Fibroblast of lung (primary cell): Measurements from ENCODE around the gene RAPGEF4.

Experiments
- EZH2 ChIP-seq: IDR thresholded peaks from 2 replicates; pipeline ENCODE4 v1.5.1; 2012; ENCODE audit warnings: low read length, control low read depth, mild to moderate bottlenecking; ENCODE audit errors: missing control alignments
- TF ChIP-seq, protein P1 (sequence below), 2 donors: IDR thresholded peaks in 1 of 2; conservative IDR thresholded peaks in 1 of 2; 1 replicate in 1 of 2; 2 replicates in 1 of 2; pipeline ENCODE4 v1.5.1; 2011 to 2012; ENCODE audit warnings: low read length in 2 of 2, control low read depth in 1 of 2, inconsistent platforms in 1 of 2, low read depth in 1 of 2, mild to moderate bottlenecking in 1 of 2

DNA sequence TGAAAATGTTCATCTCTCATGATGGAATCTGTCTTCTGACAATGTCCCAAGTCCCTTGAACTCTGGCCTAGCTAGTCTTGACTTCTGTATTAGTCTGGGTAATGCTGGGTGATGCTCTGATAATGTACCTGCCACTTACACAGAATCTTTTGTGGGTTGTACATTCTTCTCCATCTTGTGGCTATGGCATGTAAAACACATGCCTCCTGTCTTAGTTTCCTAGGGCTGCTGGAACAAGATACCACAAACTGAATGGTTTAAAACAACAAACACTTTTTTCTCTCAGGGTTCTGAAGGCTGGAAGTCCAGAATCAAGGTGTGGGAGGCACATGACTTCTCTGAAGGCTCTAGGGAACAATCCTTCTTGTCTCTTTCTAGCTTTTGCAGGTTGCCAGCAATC, 57.1 kb downstream of the RAPGEF4 start:
- no peak for TF ChIP-seq EZH2
- TF ChIP-seq, protein P1, sequence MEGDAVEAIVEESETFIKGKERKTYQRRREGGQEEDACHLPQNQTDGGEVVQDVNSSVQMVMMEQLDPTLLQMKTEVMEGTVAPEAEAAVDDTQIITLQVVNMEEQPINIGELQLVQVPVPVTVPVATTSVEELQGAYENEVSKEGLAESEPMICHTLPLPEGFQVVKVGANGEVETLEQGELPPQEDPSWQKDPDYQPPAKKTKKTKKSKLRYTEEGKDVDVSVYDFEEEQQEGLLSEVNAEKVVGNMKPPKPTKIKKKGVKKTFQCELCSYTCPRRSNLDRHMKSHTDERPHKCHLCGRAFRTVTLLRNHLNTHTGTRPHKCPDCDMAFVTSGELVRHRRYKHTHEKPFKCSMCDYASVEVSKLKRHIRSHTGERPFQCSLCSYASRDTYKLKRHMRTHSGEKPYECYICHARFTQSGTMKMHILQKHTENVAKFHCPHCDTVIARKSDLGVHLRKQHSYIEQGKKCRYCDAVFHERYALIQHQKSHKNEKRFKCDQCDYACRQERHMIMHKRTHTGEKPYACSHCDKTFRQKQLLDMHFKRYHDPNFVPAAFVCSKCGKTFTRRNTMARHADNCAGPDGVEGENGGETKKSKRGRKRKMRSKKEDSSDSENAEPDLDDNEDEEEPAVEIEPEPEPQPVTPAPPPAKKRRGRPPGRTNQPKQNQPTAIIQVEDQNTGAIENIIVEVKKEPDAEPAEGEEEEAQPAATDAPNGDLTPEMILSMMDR (conservative IDR thresholded peaks at IDR 0.05 in 1 of 2, IDR thresholded peaks at IDR 0.05 in 1 of 2; ENCODE audit: low read depth in 1 of 2, low read length in 2 of 2): no peak
